Activated B cell treated with CpG ODN at 0.5 μM for 24 hours (primary cell): ENCODE data around the gene STAMBPL1. TPM values are rescaled to one million over a fixed set of nuclear protein-coding genes. Genes with fewer than 3 reads are reported as not detected.
A peak's percentile ranks its signal among the peaks of the same experiment; 100 is the strongest.

Experiments
- ATAC-seq: fragments of 200-7000 bp; cut with Tn5 transposase; one replicate; pipeline ENCODE4 v1.10.0; 2021; ENCODE audit warnings: low read depth, mild to moderate bottlenecking, moderate library complexity
- CTCF ChIA-PET: fragments of 350-600 bp; sonication (Branson Sonifier 250); formaldehyde crosslinking; loops from one replicate; lab custom pipeline; 2021; ENCODE audit warnings: antibody characterized with exemption; lab: Charles Lee
- POLR2A ChIA-PET: fragments of 350-600 bp; sonication (Branson Sonifier 250); formaldehyde crosslinking; loops from one replicate; lab custom pipeline; 2021; ENCODE audit warnings: antibody characterized with exemption; lab: Charles Lee
- DNase-seq: peaks from one replicate; pipeline ENCODE4 v3.0.0; 2022
- H3K27ac Mint-ChIP-seq: one replicate; pipeline ENCODE4 v1.8.0; 2020; ENCODE audit warnings: mixed read lengths
- H3K27me3 Mint-ChIP-seq: one replicate; pipeline ENCODE4 v1.8.0; 2021; ENCODE audit warnings: mixed read lengths
- H3K36me3 Mint-ChIP-seq: one replicate; pipeline ENCODE4 v1.8.0; 2021; ENCODE audit warnings: low read depth, mixed read lengths
- H3K4me1 Mint-ChIP-seq: one replicate; pipeline ENCODE4 v1.8.0; 2021; ENCODE audit warnings: mixed read lengths
- H3K4me3 Mint-ChIP-seq: one replicate; pipeline ENCODE4 v1.8.0; 2020; ENCODE audit warnings: mild to moderate bottlenecking, mixed read lengths
- H3K9me3 Mint-ChIP-seq: one replicate; pipeline ENCODE4 v1.8.0; 2020; ENCODE audit warnings: mixed read lengths
- intact Hi-C: fragments of 100-400 bp; cut with micrococcal nuclease; formaldehyde crosslinking; loops from one replicate; pipeline ENCODE4 v1.15.1; 2024
- total RNA-seq: library from RNA; stranded (reverse); gene quantifications from 2 replicates; pipeline ENCODE4 v1.2.3, GENCODE V29; 2022
- TF ChIP-seq, protein P1 (sequence below): fragments of 200-600 bp; IDR thresholded peaks from one replicate; pipeline ENCODE4 v1.8.0; 2022; ENCODE audit warnings: antibody characterized with exemption, mild to moderate bottlenecking

Gene STAMBPL1
- total RNA-seq, 1 donor from 2014 or later, result 44.5 TPM

DNA sequence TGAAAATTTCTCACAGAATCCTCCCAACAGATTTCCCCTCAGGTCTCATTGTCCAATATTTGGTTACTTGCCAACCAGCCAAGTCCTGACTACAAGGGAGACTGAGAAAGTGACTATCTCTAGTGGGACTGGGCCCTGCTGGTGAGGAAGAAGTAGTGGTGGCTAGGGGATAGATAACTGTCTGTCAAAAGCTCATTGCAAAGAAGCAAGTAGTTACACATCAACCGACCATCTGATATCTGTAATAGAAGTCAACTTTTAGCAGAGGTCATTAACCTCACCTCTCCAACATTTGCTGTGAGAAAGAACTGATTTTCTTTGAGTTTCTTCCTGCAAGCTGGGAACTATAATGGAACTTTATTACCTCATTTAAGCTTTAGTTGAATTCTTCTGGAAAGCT, 15.2 kb downstream of the STAMBPL1 start:
- CTCF ChIA-PET, result interaction anchor here (1.0 kb wide), 2 partner anchors 38 to 58 kb away, joined by 3 to 5 read pairs; no protein-coding TSS in a partner anchor

DNA sequence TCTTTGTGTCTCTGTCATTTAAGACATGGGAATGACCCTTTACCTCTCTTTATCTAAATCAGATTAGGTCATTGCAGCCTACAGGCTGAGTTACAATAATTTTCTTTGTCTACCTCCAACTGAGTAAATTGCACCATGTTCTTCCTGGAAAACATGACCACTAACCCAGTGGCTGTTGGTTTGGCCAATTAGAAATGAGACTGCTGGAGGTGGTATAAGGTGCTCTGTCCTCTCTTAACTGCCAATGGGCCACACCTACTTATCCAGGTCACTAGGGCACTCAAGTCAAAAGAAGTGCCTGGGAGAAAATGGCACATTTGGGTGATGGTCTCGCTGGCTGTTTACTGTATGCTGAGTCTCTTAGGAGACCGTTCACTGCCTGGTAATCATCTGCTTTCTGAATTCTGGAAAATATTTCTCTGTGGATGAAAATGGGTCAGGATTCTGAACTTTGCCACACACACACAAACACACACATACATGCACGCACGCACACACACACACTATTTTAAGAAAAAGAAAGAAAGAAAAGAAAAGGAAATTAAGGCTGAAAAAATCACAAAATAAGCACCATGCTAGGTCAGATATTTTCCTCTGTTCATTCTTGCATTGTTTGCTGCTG, 16.4 kb downstream of the STAMBPL1 start:
- H3K36me3 Mint-ChIP-seq, result peaks cover 13% of the 10 kb centered on the region
- ATAC-seq (no peak), DNase-seq (no peak)
- TF ChIP-seq, protein P1, sequence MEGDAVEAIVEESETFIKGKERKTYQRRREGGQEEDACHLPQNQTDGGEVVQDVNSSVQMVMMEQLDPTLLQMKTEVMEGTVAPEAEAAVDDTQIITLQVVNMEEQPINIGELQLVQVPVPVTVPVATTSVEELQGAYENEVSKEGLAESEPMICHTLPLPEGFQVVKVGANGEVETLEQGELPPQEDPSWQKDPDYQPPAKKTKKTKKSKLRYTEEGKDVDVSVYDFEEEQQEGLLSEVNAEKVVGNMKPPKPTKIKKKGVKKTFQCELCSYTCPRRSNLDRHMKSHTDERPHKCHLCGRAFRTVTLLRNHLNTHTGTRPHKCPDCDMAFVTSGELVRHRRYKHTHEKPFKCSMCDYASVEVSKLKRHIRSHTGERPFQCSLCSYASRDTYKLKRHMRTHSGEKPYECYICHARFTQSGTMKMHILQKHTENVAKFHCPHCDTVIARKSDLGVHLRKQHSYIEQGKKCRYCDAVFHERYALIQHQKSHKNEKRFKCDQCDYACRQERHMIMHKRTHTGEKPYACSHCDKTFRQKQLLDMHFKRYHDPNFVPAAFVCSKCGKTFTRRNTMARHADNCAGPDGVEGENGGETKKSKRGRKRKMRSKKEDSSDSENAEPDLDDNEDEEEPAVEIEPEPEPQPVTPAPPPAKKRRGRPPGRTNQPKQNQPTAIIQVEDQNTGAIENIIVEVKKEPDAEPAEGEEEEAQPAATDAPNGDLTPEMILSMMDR, result no peak
- H3K9me3 Mint-ChIP-seq, result no peaks in the 10 kb centered on the region
- ChIA-PET CTCF (no interaction called here), POLR2A (interaction anchor here (8.3 kb wide), 1 partner anchor 12 kb away, joined by 294 read pairs; the partner anchor contains the start of gene STAMBPL1)
- intact Hi-C loops, result no loop called here
- H3K4me1 Mint-ChIP-seq, result peaks cover 63% of the 10 kb centered on the region
- no peak overlapping the region for H3K4me3 Mint-ChIP-seq
- H3K27ac Mint-ChIP-seq, result peak overlapping the region; percentile 81
- no peaks in the 10 kb centered on the region for H3K27me3 Mint-ChIP-seq

More for the DNA sequence above, 15.2 kb downstream of the STAMBPL1 start:
- ATAC-seq (no peak), DNase-seq (no peak)
- no peaks in the 10 kb centered on the region for H3K9me3 Mint-ChIP-seq
- H3K4me3 Mint-ChIP-seq, result no peak overlapping the region
- H3K36me3 Mint-ChIP-seq, result peaks cover 13% of the 10 kb centered on the region
- H3K27ac Mint-ChIP-seq, result no peak overlapping the region
- POLR2A ChIA-PET, result interaction anchor here (1.2 to 5.5 kb wide), 2 partner anchors 9 to 14 kb away, joined by 3 to 36 read pairs; partner anchors contain the start of gene STAMBPL1
- TF ChIP-seq, protein P1, result no peak
- no peaks in the 10 kb centered on the region for H3K27me3 Mint-ChIP-seq
- intact Hi-C loops, result no loop called here
- H3K4me1 Mint-ChIP-seq, result peaks cover 58% of the 10 kb centered on the region

DNA sequence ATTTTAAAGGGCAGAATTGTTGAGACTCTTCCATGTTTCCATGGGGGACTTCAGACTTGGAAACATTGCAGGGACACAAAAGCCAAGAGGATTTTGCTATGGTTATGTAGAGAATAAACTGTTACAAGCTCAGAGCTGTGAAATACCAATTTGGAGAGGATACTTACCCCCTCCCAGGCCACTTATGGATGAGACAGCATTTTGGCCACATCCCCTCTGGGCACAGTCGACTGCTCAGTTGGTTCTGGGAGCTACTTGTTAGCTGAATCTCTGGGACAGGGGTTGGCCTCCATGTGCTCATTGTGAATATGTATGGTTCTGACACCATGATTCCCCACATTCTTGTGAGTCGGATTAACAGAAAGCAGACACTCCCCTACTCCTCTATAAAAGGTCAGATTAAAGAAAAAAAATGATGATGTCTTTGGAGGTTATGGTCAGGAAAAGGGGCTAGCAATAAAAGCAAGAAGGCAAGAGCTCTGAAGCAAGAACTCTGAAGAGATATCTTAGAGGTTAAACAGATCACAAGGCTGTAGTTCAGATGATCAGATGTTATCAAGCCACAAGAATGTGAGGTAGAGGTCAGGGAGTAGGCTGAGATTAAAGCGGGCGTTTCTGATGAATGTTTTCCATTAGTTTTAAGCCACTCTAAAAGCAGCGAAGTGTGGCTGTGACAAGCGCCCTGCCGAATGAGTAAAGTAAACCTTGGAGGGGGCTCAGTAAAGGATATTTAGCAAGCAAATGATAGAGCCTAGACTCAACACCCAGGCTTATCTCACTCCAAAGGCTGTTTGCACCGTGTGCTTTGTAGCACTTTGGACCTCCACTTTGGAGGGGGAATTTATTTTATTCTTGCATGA, 17.2 kb downstream of the STAMBPL1 start:
- peaks cover 17% of the 10 kb centered on the region for H3K36me3 Mint-ChIP-seq
- ChIA-PET POLR2A (interaction anchor here (8.3 kb wide), 1 partner anchor 13 kb away, joined by 294 read pairs; the partner anchor contains the start of gene STAMBPL1), CTCF (no interaction called here)
- ATAC-seq (peak; percentile 2), DNase-seq (no peak)
- peak overlapping the region; percentile 81 for H3K27ac Mint-ChIP-seq
- H3K9me3 Mint-ChIP-seq, result no peaks in the 10 kb centered on the region
- peaks cover 68% of the 10 kb centered on the region for H3K4me1 Mint-ChIP-seq
- TF ChIP-seq, protein P1, result no peak
- peak overlapping the region; percentile 39 for H3K4me3 Mint-ChIP-seq
- intact Hi-C loops, result loop anchor here (1.0 kb wide), 1 partner anchor 11 kb away; no protein-coding TSS in a partner anchor
- H3K27me3 Mint-ChIP-seq, result no peaks in the 10 kb centered on the region

DNA sequence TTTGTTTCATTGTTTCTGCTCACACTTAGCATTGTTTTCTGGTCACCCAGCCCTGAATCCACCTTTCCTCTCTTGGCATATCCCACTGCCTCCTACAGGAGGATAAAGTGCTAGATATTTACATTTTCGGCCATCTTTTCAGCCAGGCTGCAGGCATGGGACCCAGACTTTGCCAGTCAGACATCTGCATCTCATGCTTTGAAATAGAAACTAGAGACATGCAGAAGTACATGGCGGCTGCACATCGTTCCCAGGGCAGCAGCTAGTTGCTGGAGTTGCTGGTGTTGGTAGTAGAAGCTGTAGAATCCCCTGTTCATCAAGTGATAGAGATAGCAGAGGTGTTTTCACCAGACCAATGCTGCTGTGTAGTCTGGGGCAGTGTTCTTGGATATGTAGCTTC, 18.7 kb downstream of the STAMBPL1 start:
- ChIA-PET CTCF (interaction anchor here (0.8 to 1.5 kb wide), 4 partner anchors 19 to 63 kb away, joined by 3 to 5 read pairs (median 4); partner anchors contain the start of gene STAMBPL1), POLR2A (interaction anchor here (1.0 to 8.3 kb wide), 2 partner anchors 14 to 35 kb away, joined by 6 to 294 read pairs; partner anchors contain the start of gene STAMBPL1)
- DNase-seq (no peak), ATAC-seq (no peak)
- H3K27ac Mint-ChIP-seq, result peak overlapping the region; percentile 85
- peaks cover 78% of the 10 kb centered on the region for H3K4me1 Mint-ChIP-seq
- no peaks in the 10 kb centered on the region for H3K27me3 Mint-ChIP-seq
- H3K9me3 Mint-ChIP-seq, result no peaks in the 10 kb centered on the region
- TF ChIP-seq, protein P1, result no peak
- peak overlapping the region; percentile 73 for H3K4me3 Mint-ChIP-seq
- peaks cover 29% of the 10 kb centered on the region for H3K36me3 Mint-ChIP-seq
- intact Hi-C loops, result no loop called here
